Breast epithelium (tissue), 4 donors: ENCODE data around the gene TSPAN7. TPM values are rescaled to one million over a fixed set of nuclear protein-coding genes. Genes with fewer than 3 reads are reported as not detected.

ENCODE experiments used
- DNase-seq, 2 donors: peaks; one replicate each; pipeline ENCODE4 v3.0.0-alpha.2; 2019; ENCODE audit warnings: low spot score in 2 of 2
- H3K27ac ChIP-seq, 2 donors: fragments of 200-600 bp; sonication (generic) in 1 of 2; one replicate each; pipeline ENCODE4 v1.5.1; 2016 to 2019; ENCODE audit warnings: mild to moderate bottlenecking in 1 of 2
- H3K27me3 ChIP-seq, 2 donors: fragments of 200-600 bp; sonication (generic) in 1 of 2; one replicate each; pipeline versions ENCODE4 v1.5.1 to v1.6.0; 2017 to 2019; ENCODE audit warnings: control low read depth in 1 of 2, mild to moderate bottlenecking in 1 of 2
- H3K36me3 ChIP-seq: fragments of 200-600 bp; one replicate; pipeline ENCODE4 v1.5.1; 2019
- H3K4me1 ChIP-seq, 2 donors: fragments of 200-600 bp; sonication (generic); one replicate each; pipeline ENCODE4 v1.5.1; 2016 to 2019; ENCODE audit warnings: control low read depth in 1 of 2
- H3K4me3 ChIP-seq, 3 donors: fragments of 200-600 bp; sonication (generic); 1 replicate in 2 of 3; 2 replicates in 1 of 3; pipeline ENCODE4 v1.5.1; 2016 to 2019; ENCODE audit warnings: mild to moderate bottlenecking in 3 of 3, moderate library complexity in 2 of 3
- H3K9me3 ChIP-seq, 2 donors: fragments of 200-600 bp; sonication (generic) in 1 of 2; one replicate each; pipeline ENCODE4 v1.5.1; 2016 to 2019; ENCODE audit warnings: control low read depth in 1 of 2
- POLR2A ChIP-seq: fragments of 450-650 bp; IDR thresholded peaks from one replicate; pipeline ENCODE4 v1.6.1; 2016; ENCODE audit warnings: antibody characterized with exemption, mild to moderate bottlenecking, moderate library complexity
- POLR2AphosphoS5 ChIP-seq, 3 donors: sonication (generic); formaldehyde crosslinking; IDR thresholded peaks; one replicate each; pipeline ENCODE4 v1.6.1; 2017; ENCODE audit warnings: antibody characterized with exemption in 3 of 3
- intact Hi-C: fragments of 100-400 bp; cut with DNase I; formaldehyde crosslinking; loops from one replicate; pipeline ENCODE4 v1.15.1; 2023; ENCODE audit warnings: low total_unique reads
- total RNA-seq, 3 donors: library from RNA; depleted of rRNA; stranded (reverse); fragments of >200 nt; gene quantifications; one replicate each; pipeline ENCODE4 v1.1.0, GENCODE V29; 2016
- TF ChIP-seq, protein P1 (sequence below), 3 donors: fragments of 450-650 bp; IDR thresholded peaks; one replicate each; pipeline ENCODE4 v1.5.1; 2016 to 2017; ENCODE audit warnings: antibody characterized with exemption in 3 of 3, mild to moderate bottlenecking in 3 of 3, moderate library complexity in 3 of 3

The TSPAN7 gene, protein sequence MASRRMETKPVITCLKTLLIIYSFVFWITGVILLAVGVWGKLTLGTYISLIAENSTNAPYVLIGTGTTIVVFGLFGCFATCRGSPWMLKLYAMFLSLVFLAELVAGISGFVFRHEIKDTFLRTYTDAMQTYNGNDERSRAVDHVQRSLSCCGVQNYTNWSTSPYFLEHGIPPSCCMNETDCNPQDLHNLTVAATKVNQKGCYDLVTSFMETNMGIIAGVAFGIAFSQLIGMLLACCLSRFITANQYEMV
- total RNA-seq: 10 to 100 TPM; 15.5 to 26.9 (median 25.9) TPM

DNA sequence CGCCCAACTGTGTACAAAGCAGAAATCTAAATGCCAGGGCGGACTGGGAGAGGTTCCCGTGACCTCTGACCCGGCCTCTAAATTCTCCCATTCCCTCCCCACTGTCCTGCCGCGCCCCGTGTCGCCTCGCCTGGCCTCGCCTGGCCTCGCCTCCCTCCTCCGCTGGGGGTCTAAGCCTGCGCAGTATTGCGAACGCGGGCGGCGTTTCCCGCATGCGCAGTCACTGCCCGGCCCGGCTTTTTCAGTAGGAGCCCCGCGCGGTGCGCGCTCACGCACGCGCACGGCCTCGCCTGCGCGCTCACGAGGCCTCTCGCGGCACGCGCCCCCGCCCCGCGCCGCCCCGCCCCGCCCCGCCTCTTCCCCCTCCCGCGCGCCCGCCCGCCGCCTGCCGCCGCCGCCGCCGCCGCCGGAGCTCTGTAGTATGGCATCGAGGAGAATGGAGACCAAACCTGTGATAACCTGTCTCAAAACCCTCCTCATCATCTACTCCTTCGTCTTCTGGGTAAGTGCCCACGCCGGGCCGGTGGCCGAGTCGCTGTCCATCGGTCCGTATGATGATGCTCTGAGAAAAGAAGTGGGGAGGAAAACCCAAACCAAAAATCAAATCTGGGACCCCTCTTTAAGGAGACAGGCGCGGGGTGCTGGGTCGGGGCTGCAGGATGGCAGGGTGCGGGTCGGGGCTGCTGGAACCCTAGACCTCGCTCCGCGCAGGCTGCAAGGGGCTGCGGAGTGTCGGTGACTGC is at the start of gene TSPAN7:
Gene TSPAN7 (plus strand): TSS at position 417 of the 743 bp plus-strand sequence. CDS start 5 bp downstream, at position 422.
- H3K9me3 ChIP-seq: no peaks in the 10 kb centered on the region
- intact Hi-C loops: loop anchor here (5.0 kb wide), 1 partner anchor 1686 kb away; no protein-coding TSS in a partner anchor
- peak; percentile 53 to 63 for DNase-seq
- H3K4me1 ChIP-seq: no peaks in the 10 kb centered on the region
- TF ChIP-seq, protein P1, sequence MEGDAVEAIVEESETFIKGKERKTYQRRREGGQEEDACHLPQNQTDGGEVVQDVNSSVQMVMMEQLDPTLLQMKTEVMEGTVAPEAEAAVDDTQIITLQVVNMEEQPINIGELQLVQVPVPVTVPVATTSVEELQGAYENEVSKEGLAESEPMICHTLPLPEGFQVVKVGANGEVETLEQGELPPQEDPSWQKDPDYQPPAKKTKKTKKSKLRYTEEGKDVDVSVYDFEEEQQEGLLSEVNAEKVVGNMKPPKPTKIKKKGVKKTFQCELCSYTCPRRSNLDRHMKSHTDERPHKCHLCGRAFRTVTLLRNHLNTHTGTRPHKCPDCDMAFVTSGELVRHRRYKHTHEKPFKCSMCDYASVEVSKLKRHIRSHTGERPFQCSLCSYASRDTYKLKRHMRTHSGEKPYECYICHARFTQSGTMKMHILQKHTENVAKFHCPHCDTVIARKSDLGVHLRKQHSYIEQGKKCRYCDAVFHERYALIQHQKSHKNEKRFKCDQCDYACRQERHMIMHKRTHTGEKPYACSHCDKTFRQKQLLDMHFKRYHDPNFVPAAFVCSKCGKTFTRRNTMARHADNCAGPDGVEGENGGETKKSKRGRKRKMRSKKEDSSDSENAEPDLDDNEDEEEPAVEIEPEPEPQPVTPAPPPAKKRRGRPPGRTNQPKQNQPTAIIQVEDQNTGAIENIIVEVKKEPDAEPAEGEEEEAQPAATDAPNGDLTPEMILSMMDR (IDR thresholded peaks at IDR 0.05): no peak
- no peak for TF ChIP-seq POLR2A
- H3K36me3 ChIP-seq: no peaks in the 10 kb centered on the region
- peak within 1 kb of the TSS; percentile 56 to 72 for H3K27ac ChIP-seq
- peak within 1 kb of the TSS; percentile 47 to 69 (median 51) for H3K4me3 ChIP-seq
- H3K27me3 ChIP-seq: peaks cover 0 to 51% of the 10 kb centered on the region in 2 donors

DNA sequence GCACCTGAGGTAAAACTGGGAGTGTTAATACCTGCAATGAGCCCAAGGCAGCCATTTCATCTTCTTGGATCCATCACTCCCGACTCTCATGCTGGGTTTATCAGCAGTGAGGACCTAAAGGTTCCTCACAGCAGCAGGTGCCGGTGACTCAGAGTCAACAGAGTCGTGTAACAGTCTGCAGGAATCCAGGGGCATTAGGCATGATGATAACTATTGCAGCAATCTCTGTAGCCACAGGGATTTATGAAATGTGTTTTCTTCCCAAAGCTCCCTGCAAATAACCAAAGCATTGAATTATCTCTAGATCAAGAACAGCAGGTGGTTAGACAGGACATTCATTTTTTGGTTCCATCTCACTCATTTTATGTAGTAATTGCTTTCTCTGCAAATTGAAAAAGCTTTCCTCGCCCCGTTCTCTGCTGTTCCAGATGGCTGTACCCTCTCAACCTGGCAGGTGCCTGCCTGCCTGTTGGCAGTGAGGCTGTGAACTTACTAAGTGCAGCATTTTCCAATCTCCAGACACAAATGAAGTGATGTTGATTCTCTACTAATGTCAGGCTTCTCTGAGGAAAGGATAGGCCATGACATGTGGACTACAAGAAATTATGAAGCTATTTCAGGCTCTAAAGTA is 48.1 kb upstream of the TSPAN7 start:
- Histone ChIP-seq H3K27me3 (peaks cover 0 to 43% of the 10 kb centered on the region in 2 donors), H3K36me3 (no peaks in the 10 kb centered on the region), H3K27ac (no peak overlapping the region), H3K4me3 (no peak overlapping the region), H3K9me3 (no peaks in the 10 kb centered on the region), H3K4me1 (no peaks in the 10 kb centered on the region)
- intact Hi-C loops: no loop called here
- DNase-seq: no peak
- no peak for TF ChIP-seq POLR2AphosphoS5 (IDR thresholded peaks at IDR 0.05)
- TF ChIP-seq POLR2A: no peak
- TF ChIP-seq, protein P1 (IDR thresholded peaks at IDR 0.05): no peak

DNA sequence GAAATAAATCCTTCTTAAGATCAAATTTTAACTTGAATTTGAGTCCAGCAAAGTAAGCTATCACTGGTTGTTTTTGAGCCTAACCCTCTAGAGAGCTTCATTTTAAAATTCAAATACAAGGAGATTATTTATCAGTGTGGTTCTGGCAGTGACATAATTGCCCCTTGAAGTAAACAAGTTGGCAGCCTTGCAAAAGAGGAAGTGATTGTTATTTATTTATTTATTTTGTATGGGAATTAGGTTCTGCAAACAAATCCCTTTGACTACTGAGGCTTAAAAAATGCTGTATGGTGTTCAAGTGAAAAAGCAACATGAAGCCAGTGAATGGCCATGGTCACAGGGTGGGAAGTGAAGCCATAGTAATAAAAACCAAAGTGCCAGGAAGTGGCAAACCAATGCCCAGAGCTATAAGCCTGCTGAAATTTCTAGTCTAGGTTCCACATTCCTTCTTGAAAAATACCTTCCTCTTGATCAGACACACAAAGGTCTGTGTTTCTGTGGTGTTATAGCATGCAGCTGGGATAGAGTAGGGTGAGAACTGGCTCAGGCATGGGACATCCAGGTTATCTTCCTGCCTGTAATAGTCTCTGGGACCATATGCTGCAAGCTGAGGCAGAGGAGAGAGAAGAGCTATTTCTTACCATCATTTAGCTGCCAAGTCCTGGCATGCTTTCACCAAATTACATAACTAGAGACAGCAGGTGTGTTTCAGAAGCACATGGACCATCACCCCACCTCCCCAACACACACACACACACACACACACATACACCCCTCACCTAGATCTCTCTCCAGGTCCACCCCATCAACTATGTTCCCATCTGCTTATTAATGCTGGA is 47.1 kb upstream of the TSPAN7 start:
- H3K9me3 ChIP-seq: no peaks in the 10 kb centered on the region
- no peak overlapping the region for H3K4me3 ChIP-seq
- H3K27me3 ChIP-seq: peaks cover 0 to 37% of the 10 kb centered on the region in 2 donors
- H3K36me3 ChIP-seq: no peaks in the 10 kb centered on the region
- no peak for DNase-seq
- TF ChIP-seq POLR2AphosphoS5 (IDR thresholded peaks at IDR 0.05): no peak
- no peaks in the 10 kb centered on the region for H3K4me1 ChIP-seq
- no peak overlapping the region for H3K27ac ChIP-seq
- intact Hi-C loops: no loop called here

DNA sequence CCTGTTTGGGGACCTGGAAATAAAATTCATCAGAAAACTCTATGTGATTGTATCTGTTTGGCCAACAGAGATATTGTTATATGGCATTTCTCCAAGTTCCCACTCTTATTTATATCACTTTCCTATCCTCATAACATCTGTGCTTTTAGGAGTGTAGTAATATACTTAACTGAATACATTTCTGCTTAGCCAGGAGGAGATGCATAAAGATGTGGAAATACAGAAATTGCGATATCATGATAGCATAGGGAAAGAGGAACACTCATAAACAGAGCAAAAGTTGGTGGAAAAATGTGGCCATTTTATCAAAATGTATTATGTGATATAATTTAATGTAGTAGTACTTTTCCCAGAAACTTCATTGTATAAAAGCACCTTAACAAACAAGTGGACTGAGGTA is 46.1 kb upstream of the TSPAN7 start:
- H3K36me3 ChIP-seq: no peaks in the 10 kb centered on the region
- intact Hi-C loops: no loop called here
- H3K27ac ChIP-seq: no peak overlapping the region
- no peaks in the 10 kb centered on the region for H3K9me3 ChIP-seq
- no peak for TF ChIP-seq POLR2A
- TF ChIP-seq POLR2AphosphoS5 (IDR thresholded peaks at IDR 0.05): no peak
- TF ChIP-seq, protein P1 (IDR thresholded peaks at IDR 0.05): no peak
- no peaks in the 10 kb centered on the region for H3K4me1 ChIP-seq
- H3K4me3 ChIP-seq: no peak overlapping the region
- peaks cover 0 to 39% of the 10 kb centered on the region in 2 donors for H3K27me3 ChIP-seq
- DNase-seq: no peak

DNA sequence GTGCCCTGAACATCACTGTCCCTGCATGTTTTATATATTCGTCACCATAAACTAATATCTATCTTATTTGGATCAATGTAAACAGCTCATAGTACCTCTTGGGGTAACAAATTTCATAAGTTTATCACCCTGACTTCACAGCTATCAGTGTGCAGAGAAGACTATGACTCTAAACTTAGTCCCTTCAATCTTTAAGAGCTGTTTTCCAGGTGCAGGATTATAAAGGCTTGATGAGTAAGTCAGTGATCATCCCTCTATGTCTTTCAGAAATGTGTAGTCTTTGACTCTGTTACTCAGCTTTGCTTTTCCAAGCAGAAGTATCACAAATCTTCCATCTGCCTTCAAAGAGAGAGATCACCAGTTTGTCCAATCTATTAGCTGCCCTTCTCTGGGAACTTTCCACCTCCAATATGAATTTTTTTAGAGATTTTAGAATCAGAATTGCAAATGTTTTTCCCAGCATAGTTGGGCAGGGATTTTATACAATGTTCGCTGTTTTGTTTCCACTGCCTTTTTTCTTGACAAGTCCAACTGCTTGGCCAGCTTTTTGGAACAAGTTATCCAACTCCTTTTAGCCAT is 45.1 kb upstream of the TSPAN7 start:
- no peak overlapping the region for H3K27ac ChIP-seq
- no peak for DNase-seq
- H3K4me1 ChIP-seq: no peaks in the 10 kb centered on the region
- H3K27me3 ChIP-seq: peaks cover 0 to 42% of the 10 kb centered on the region in 2 donors
- H3K4me3 ChIP-seq: no peak overlapping the region
- no peaks in the 10 kb centered on the region for H3K36me3 ChIP-seq
- H3K9me3 ChIP-seq: no peaks in the 10 kb centered on the region
- no peak for TF ChIP-seq POLR2AphosphoS5 (IDR thresholded peaks at IDR 0.05)
- TF ChIP-seq POLR2A: no peak
- intact Hi-C loops: no loop called here
